ENCODE results near the gene SPATA16.
"Not testable (repeated sequence)": the region's sequence is repeated elsewhere in the genome, so short reads cannot be mapped to it uniquely, and the experiment has no call there.

The SPATA16 gene

GRCh38 chr3:172869784-172870518 lies 271.1 kb downstream of the SPATA16 start:
- no peak for DNase-seq

- DNase-seq: no peak
These were observed 271.7 kb downstream of the SPATA16 start for GRCh38 chr3:172869368-172869771.

- no peak for DNase-seq
These were observed 272.3 kb downstream of the SPATA16 start for GRCh38 chr3:172868582-172869200.

- not testable (repeated sequence) for DNase-seq
These were observed 274.2 kb downstream of the SPATA16 start for GRCh38 chr3:172866726-172867350.

GRCh38 chr3:172859041-172859440 lies 282.0 kb downstream of the SPATA16 start:
- no peak for DNase-seq

- no peak for DNase-seq
These were observed 284.0 kb downstream of the SPATA16 start for GRCh38 chr3:172856795-172857742.

GRCh38 chr3:172855037-172855436 lies 286.0 kb downstream of the SPATA16 start:
- DNase-seq: no peak

- no peak for DNase-seq
These were observed 286.9 kb downstream of the SPATA16 start for GRCh38 chr3:172853921-172854666.

GRCh38 chr3:172853005-172853404 lies 288.0 kb downstream of the SPATA16 start:
- no peak for DNase-seq

GRCh38 chr3:172848910-172849309 lies 292.1 kb downstream of the SPATA16 start:
- DNase-seq: no peak

GRCh38 chr3:172847292-172847691 lies 293.7 kb downstream of the SPATA16 start:
- DNase-seq: no peak

GRCh38 chr3:172846706-172847105 lies 294.3 kb downstream of the SPATA16 start:
- DNase-seq: peak; percentile 12

- peak; percentile 29 for DNase-seq
These were observed 294.9 kb downstream of the SPATA16 start for GRCh38 chr3:172846103-172846561.

GRCh38 chr3:172844428-172844827 lies 296.6 kb downstream of the SPATA16 start:
- peak; percentile 24 for DNase-seq

- DNase-seq: no peak
These were observed 300.1 kb downstream of the SPATA16 start for GRCh38 chr3:172840913-172841312.

- no peak for DNase-seq
These were observed 300.6 kb downstream of the SPATA16 start for GRCh38 chr3:172840463-172840862.

- DNase-seq: no peak
These were observed 301.4 kb downstream of the SPATA16 start for GRCh38 chr3:172839679-172840078.
